Loucy (cell line): ENCODE results near the gene LYPD4.

Experiments used
- H2AFZ ChIP-seq: fragments of 200-600 bp; sonication (generic); 2 replicates; pipeline ENCODE4 v1.6.0; 2016; ENCODE audit warnings: antibody characterized with exemption, mild to moderate bottlenecking, low read length, moderate library complexity
- H3F3A ChIP-seq: fragments of 200-600 bp; 2 replicates; pipeline ENCODE4 v1.6.0; 2016; ENCODE audit warnings: antibody characterized with exemption, low read depth, mild to moderate bottlenecking
- H3K27me3 ChIP-seq: fragments of 200-600 bp; sonication (generic); 2 replicates; pipeline ENCODE4 v1.6.1; 2014; ENCODE audit warnings: low read length, mild to moderate bottlenecking; ENCODE audit not compliant: insufficient read depth, poor library complexity, severe bottlenecking
- H3K36me3 ChIP-seq: fragments of 200-600 bp; sonication (generic); 2 replicates; pipeline ENCODE4 v1.6.1; 2016; ENCODE audit warnings: low read length; ENCODE audit not compliant: insufficient read depth
- H3K4me1 ChIP-seq: fragments of 200-600 bp; sonication (generic); 2 replicates; pipeline ENCODE4 v1.5.1; 2014; ENCODE audit warnings: low read length, mild to moderate bottlenecking; ENCODE audit not compliant: insufficient read depth, poor library complexity, severe bottlenecking
- H3K4me2 ChIP-seq: fragments of 200-600 bp; sonication (generic); 2 replicates; pipeline ENCODE4 v1.6.0; 2014; ENCODE audit warnings: antibody characterized with exemption, low read length, low read depth, mild to moderate bottlenecking; ENCODE audit not compliant: poor library complexity, severe bottlenecking
- H3K4me3 ChIP-seq: fragments of 200-600 bp; sonication (generic); 2 replicates; pipeline ENCODE4 v1.5.1; 2014; ENCODE audit warnings: low read length, mild to moderate bottlenecking, mixed read lengths; ENCODE audit not compliant: poor library complexity, severe bottlenecking
- H3K79me2 ChIP-seq: fragments of 200-600 bp; sonication (generic); 2 replicates; pipeline ENCODE4 v1.6.1; 2014; ENCODE audit warnings: low read length; ENCODE audit not compliant: insufficient read depth
- H3K9ac ChIP-seq: fragments of 200-600 bp; sonication (generic); 2 replicates; pipeline ENCODE4 v1.6.0; 2014; ENCODE audit warnings: mild to moderate bottlenecking, low read depth, low read length, moderate library complexity; ENCODE audit not compliant: poor library complexity, severe bottlenecking
- H3K9me2 ChIP-seq: fragments of 200-600 bp; sonication (generic); replicated peaks from 2 replicates; pipeline ENCODE4 v1.6.1; 2016; ENCODE audit warnings: low read depth, low read length, mixed read lengths
- H3K9me3 ChIP-seq: fragments of 200-600 bp; sonication (generic); 2 replicates; pipeline ENCODE4 v1.6.1; 2014; ENCODE audit warnings: mild to moderate bottlenecking, antibody characterized with exemption, low read length, low read depth; ENCODE audit not compliant: insufficient read depth
- H4K20me1 ChIP-seq: fragments of 200-600 bp; sonication (generic); 2 replicates; pipeline ENCODE4 v1.6.0; 2014; ENCODE audit warnings: antibody characterized with exemption, low read length, mild to moderate bottlenecking; ENCODE audit not compliant: insufficient read depth, poor library complexity, severe bottlenecking
- EZH2phosphoT487 ChIP-seq: fragments of 200-600 bp; IDR thresholded peaks from 2 replicates; pipeline ENCODE4 v1.6.1; 2018; ENCODE audit warnings: antibody characterized with exemption, mild to moderate bottlenecking, moderate library complexity, borderline replicate concordance
- TF ChIP-seq, protein P1 (sequence below): fragments of 200-600 bp; sonication (generic); conservative IDR thresholded peaks from 2 replicates; pipeline ENCODE4 v1.5.1; 2014; ENCODE audit warnings: mild to moderate bottlenecking, antibody characterized with exemption, low read length

LYPD4 gene

DNA sequence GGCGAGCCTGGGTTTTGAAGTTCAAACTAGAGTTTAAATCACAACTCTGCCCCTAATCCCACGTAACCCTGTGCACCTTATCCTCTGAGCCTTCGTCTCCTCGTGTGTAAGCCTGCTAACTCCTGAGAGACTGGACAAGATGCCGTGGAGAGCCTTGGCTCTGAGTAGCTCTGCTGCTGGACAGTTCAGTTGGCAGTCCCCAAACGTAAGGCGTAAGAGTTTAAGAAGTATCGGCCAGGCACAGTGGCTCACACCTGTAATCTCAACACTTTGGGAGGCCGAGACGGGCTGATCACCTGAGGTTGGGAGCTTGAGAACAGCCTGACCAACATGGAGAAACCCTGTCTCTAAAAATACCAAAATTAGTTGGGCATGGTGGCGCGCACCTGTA is 27.9 kb upstream of the LYPD4 start:
- Histone ChIP-seq H3K4me2 (no peak overlapping the region), H3K9ac (no peak overlapping the region), H3K9me2 (no peaks in the 10 kb centered on the region)

DNA sequence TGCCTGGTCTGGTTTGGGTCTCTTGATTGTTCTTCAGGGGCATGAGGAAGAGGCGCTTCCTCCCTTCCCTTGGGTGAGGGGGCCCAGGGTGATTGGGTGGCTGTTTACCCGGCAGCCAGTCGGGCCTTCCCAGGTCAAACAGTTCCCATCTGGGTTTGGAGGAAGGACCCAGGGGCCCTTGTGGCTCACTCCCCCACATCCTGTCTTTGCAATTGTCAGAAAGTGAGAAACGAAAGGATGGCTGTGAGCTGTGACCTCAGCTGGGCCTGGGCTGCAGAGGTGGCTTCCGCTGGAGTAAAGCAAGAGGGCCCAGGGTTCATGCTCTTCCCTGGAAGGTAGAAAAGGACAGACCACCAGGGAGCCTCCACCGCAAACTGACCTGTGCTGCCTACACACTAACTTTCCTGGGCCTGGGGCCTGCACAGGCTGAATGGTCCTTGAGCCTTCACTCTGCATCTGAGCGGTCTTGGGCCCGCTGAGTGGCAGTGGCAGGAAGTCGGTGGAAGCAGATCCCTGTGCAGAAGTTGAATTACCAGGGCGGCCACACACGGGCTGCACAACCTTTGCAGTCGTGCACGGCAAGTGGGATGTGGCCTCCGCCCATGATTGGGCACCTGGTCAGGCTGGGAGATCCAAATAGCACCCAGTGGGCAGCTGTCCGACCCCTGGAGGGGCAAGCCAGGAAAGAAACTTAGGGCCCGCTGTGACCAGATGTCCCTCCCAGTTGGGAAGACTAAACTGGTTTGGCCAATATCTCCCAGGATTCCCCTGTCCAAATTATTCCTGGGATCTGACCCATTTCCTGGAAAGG is 27.3 kb upstream of the LYPD4 start:
- H3K36me3 ChIP-seq, result peaks cover 52% of the 10 kb centered on the region; the same call in 1 of the 2 replicates
- H3K9me2 ChIP-seq, result no peaks in the 10 kb centered on the region
- no peaks in the 10 kb centered on the region for H3K9me3 ChIP-seq
- H3K4me1 ChIP-seq, result peaks cover 20% of the 10 kb centered on the region
- peaks cover 22% of the 10 kb centered on the region; the same call in 1 of the 2 replicates for H3F3A ChIP-seq
- H3K4me2 ChIP-seq, result no peak overlapping the region
- peaks cover 26% of the 10 kb centered on the region for H3K79me2 ChIP-seq
- no peak for TF ChIP-seq EZH2phosphoT487
- TF ChIP-seq, protein P1, sequence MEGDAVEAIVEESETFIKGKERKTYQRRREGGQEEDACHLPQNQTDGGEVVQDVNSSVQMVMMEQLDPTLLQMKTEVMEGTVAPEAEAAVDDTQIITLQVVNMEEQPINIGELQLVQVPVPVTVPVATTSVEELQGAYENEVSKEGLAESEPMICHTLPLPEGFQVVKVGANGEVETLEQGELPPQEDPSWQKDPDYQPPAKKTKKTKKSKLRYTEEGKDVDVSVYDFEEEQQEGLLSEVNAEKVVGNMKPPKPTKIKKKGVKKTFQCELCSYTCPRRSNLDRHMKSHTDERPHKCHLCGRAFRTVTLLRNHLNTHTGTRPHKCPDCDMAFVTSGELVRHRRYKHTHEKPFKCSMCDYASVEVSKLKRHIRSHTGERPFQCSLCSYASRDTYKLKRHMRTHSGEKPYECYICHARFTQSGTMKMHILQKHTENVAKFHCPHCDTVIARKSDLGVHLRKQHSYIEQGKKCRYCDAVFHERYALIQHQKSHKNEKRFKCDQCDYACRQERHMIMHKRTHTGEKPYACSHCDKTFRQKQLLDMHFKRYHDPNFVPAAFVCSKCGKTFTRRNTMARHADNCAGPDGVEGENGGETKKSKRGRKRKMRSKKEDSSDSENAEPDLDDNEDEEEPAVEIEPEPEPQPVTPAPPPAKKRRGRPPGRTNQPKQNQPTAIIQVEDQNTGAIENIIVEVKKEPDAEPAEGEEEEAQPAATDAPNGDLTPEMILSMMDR, result no peak
- peaks cover 36% of the 10 kb centered on the region for H4K20me1 ChIP-seq
- no peak overlapping the region for H3K9ac ChIP-seq
- H3K27me3 ChIP-seq, result no peaks in the 10 kb centered on the region
- no peak overlapping the region for H2AFZ ChIP-seq
- H3K4me3 ChIP-seq, result no peak overlapping the region

More for the DNA sequence above, 27.9 kb upstream of the LYPD4 start:
- TF ChIP-seq, protein P1, result no peak
- no peak for TF ChIP-seq EZH2phosphoT487
- peaks cover 21% of the 10 kb centered on the region for H3K79me2 ChIP-seq
- H3K9me3 ChIP-seq, result no peaks in the 10 kb centered on the region
- H3K27me3 ChIP-seq, result no peaks in the 10 kb centered on the region
- H3K4me3 ChIP-seq, result no peak overlapping the region
- H2AFZ ChIP-seq, result no peak overlapping the region
- H3K4me1 ChIP-seq, result peaks cover 26% of the 10 kb centered on the region
- H4K20me1 ChIP-seq, result peaks cover 30% of the 10 kb centered on the region
- peaks cover 50% of the 10 kb centered on the region; the same call in 1 of the 2 replicates for H3K36me3 ChIP-seq
- peaks cover 22% of the 10 kb centered on the region; the same call in 1 of the 2 replicates for H3F3A ChIP-seq

DNA sequence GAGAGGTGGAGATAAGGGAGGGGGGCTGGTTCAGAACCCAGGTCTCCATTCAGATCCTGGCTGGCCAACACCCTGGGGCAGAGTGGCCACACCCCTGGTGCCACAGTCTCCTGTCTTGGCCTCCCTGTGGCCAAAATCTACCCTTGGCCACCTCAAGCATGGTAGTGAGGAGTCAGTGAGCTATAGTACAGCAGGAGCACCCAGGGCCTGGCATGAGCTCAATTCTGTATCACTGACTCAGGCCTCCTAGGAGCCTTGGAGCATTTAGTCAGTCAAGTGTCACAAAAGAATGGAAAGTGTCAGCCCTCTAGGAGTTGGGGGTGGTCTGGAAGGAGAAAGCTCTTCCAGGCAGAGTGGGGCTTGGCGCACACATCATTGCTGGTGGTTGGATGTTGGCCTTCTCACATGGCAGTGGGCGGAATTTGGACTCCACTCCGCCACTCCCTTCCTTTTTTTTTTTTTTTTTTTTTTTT is 26.0 kb upstream of the LYPD4 start:
- H3K79me2 ChIP-seq, result peaks cover 38% of the 10 kb centered on the region
- H4K20me1 ChIP-seq, result peaks cover 45% of the 10 kb centered on the region
- no peaks in the 10 kb centered on the region for H3K9me3 ChIP-seq
- peaks cover 58% of the 10 kb centered on the region; the same call in 1 of the 2 replicates for H3K36me3 ChIP-seq
- no peak for TF ChIP-seq EZH2phosphoT487
- TF ChIP-seq, protein P1, result no peak
- no peaks in the 10 kb centered on the region for H3K9me2 ChIP-seq
- H3K4me1 ChIP-seq, result peaks cover 12% of the 10 kb centered on the region
- no peak overlapping the region for H3K4me2 ChIP-seq
- no peaks in the 10 kb centered on the region for H3K27me3 ChIP-seq
- no peak overlapping the region for H3K4me3 ChIP-seq
- H3K9ac ChIP-seq, result no peak overlapping the region
- peaks cover 16% of the 10 kb centered on the region; the same call in 1 of the 2 replicates for H3F3A ChIP-seq
- no peak overlapping the region for H2AFZ ChIP-seq
